Measurements from ENCODE around the gene RAD51D.

The RAD51D gene

DNA sequence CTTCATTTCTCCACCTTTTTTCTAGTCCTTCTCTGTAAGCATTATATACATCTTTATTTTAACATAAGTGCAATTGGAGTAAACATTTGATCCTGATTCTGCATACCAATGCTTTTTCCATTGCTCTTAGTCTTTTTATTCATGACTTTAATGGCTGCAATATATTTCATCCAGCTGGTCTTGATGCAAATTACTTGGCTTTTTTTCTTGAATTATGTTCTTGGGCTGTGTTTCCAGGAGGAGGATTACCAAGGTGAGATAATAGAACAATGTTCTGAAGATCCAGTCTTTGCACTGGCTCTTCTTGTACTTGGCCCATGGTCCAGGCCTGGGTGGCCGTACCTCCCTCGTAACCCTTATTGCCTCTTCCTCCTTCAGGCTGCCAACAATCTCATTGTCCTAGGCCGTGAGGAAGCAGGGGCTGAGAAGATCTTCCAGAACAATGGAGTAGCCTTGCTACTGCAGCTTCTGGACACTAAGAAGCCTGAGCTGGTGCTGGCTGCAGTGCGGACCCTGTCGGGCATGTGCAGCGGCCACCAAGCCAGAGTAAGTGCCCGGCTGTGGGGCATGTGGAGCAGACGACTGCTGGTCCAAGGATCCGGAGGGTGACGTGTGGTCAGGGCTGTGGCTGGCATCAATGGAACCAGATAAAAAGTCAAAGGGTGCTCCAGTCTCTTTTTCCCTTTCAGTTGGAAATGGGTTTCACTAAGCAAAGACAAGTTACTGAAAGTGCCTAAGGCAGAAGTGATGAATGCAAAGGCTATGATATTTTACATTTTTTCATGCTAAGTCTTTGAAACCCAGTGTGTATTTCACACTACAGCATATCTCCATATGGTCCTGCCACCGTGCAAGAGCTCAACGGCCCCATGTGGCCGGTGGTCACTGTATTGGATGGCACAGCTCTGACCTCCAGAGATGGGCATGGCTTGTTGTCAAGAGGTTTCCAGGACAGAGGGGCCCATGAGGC lies 34.8 kb upstream of the RAD51D start:
- no peak for TF ChIP-seq EGR1 (IDR thresholded peaks at IDR 0.05)
- TF ChIP-seq ZBTB7A (IDR thresholded peaks at IDR 0.05; ENCODE audit: low read depth) = no peak
- TF ChIP-seq RAD21 (IDR thresholded peaks at IDR 0.05; ENCODE audit: low read depth) = no peak
- TF ChIP-seq, protein P1, sequence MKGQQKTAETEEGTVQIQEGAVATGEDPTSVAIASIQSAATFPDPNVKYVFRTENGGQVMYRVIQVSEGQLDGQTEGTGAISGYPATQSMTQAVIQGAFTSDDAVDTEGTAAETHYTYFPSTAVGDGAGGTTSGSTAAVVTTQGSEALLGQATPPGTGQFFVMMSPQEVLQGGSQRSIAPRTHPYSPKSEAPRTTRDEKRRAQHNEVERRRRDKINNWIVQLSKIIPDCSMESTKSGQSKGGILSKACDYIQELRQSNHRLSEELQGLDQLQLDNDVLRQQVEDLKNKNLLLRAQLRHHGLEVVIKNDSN (IDR thresholded peaks at IDR 0.05) = no peak
- TF ChIP-seq, protein P2, sequence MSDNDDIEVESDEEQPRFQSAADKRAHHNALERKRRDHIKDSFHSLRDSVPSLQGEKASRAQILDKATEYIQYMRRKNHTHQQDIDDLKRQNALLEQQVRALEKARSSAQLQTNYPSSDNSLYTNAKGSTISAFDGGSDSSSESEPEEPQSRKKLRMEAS (IDR thresholded peaks at IDR 0.05) = no peak
- TF ChIP-seq NFIC (IDR thresholded peaks at IDR 0.05) = no peak
- no peak for TF ChIP-seq CREB1 (IDR thresholded peaks at IDR 0.05; ENCODE audit: low read depth)
- no peak for TF ChIP-seq TAF1 (IDR thresholded peaks at IDR 0.05; ENCODE audit: low read depth)
- TF ChIP-seq CEBPB (IDR thresholded peaks at IDR 0.05) = no peak
- TF ChIP-seq YY1 (IDR thresholded peaks at IDR 0.05; ENCODE audit: low read depth) = no peak
- no peak for TF ChIP-seq TCF12 (IDR thresholded peaks at IDR 0.05; ENCODE audit: low read depth)

DNA sequence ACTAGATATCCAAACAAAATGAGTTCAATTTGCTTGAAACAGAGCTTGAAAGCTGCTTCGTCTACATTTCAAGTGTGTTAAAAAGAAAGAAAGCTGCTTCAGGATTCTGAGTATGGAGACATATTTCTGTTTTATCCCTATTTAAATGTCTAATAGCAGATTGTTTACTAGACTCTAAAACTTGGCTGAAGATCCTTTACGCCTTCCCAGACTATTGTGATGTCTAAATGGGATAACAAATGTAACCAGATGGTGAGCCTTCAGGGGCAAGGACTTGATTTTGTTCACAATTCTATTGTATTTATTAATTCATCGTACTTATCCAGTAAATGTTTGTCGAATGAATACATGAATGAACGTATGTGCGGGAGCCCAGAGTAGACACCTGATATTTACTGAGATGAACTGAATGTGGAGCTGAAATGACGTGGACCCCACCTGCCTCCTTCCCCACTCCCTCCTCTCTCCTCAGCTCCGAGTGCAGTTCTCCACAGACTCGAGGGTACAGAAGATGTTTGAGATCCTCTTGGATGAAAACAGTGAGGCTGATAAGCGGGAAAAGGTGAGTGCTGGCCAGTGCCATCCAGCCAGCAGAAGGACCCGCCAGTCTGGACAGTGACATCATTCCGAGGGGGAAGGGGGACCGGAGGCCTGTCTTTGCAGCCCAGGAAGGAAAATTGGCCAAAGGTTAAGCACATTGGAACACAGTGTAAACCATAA lies 32.9 kb upstream of the RAD51D start:
- TF ChIP-seq, protein P3, sequence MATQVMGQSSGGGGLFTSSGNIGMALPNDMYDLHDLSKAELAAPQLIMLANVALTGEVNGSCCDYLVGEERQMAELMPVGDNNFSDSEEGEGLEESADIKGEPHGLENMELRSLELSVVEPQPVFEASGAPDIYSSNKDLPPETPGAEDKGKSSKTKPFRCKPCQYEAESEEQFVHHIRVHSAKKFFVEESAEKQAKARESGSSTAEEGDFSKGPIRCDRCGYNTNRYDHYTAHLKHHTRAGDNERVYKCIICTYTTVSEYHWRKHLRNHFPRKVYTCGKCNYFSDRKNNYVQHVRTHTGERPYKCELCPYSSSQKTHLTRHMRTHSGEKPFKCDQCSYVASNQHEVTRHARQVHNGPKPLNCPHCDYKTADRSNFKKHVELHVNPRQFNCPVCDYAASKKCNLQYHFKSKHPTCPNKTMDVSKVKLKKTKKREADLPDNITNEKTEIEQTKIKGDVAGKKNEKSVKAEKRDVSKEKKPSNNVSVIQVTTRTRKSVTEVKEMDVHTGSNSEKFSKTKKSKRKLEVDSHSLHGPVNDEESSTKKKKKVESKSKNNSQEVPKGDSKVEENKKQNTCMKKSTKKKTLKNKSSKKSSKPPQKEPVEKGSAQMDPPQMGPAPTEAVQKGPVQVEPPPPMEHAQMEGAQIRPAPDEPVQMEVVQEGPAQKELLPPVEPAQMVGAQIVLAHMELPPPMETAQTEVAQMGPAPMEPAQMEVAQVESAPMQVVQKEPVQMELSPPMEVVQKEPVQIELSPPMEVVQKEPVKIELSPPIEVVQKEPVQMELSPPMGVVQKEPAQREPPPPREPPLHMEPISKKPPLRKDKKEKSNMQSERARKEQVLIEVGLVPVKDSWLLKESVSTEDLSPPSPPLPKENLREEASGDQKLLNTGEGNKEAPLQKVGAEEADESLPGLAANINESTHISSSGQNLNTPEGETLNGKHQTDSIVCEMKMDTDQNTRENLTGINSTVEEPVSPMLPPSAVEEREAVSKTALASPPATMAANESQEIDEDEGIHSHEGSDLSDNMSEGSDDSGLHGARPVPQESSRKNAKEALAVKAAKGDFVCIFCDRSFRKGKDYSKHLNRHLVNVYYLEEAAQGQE (IDR thresholded peaks at IDR 0.05; ENCODE audit: low read depth) = no peak
- no peak for TF ChIP-seq YY1 (IDR thresholded peaks at IDR 0.05; ENCODE audit: low read depth)
- TF ChIP-seq, protein P2 (IDR thresholded peaks at IDR 0.05) = no peak
- no peak for TF ChIP-seq ZBTB7A (IDR thresholded peaks at IDR 0.05; ENCODE audit: low read depth)
- TF ChIP-seq CREB1 (IDR thresholded peaks at IDR 0.05; ENCODE audit: low read depth) = no peak
- TF ChIP-seq NFIC (IDR thresholded peaks at IDR 0.05) = no peak
- no peak for TF ChIP-seq CEBPB (IDR thresholded peaks at IDR 0.05)
- TF ChIP-seq EGR1 (IDR thresholded peaks at IDR 0.05) = no peak
- no peak for TF ChIP-seq EP300 (IDR thresholded peaks at IDR 0.05; ENCODE audit: borderline replicate concordance)
- no peak for TF ChIP-seq FOXM1 (IDR thresholded peaks at IDR 0.05; ENCODE audit: borderline replicate concordance, low read depth)
- TF ChIP-seq TCF12 (IDR thresholded peaks at IDR 0.05; ENCODE audit: low read depth) = no peak
- TF ChIP-seq TEAD4 (IDR thresholded peaks at IDR 0.05) = no peak
- no peak for TF ChIP-seq RAD21 (IDR thresholded peaks at IDR 0.05; ENCODE audit: low read depth)
- TF ChIP-seq TAF1 (IDR thresholded peaks at IDR 0.05; ENCODE audit: low read depth) = no peak
- TF ChIP-seq, protein P1 (IDR thresholded peaks at IDR 0.05) = no peak

DNA sequence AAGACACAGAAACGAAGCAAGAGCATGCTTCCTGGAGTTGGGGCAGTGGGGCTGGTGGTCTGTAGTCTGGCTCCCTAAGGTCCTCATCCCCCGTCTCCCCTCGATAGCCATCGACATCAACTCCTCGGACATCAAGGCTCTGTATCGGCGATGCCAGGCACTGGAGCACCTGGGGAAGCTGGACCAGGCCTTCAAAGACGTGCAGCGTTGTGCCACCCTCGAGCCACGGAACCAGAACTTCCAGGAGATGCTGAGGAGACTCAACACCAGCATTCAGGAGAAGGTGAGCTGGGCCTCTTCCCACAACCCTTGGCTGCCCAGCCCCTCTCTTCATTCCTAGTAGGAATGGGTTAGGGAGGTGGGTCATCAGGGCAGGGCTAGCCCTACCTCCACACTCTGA lies 30.3 kb upstream of the RAD51D start:
- TF ChIP-seq, protein P2 (IDR thresholded peaks at IDR 0.05) = no peak
- TF ChIP-seq TAF1 (IDR thresholded peaks at IDR 0.05; ENCODE audit: low read depth) = no peak
- TF ChIP-seq, protein P3 (IDR thresholded peaks at IDR 0.05; ENCODE audit: low read depth) = no peak
- TF ChIP-seq NFIC (IDR thresholded peaks at IDR 0.05) = no peak
- no peak for TF ChIP-seq ZBTB7A (IDR thresholded peaks at IDR 0.05; ENCODE audit: low read depth)
- no peak for TF ChIP-seq EP300 (IDR thresholded peaks at IDR 0.05; ENCODE audit: borderline replicate concordance)
- TF ChIP-seq CEBPB (IDR thresholded peaks at IDR 0.05) = no peak
- no peak for TF ChIP-seq EGR1 (IDR thresholded peaks at IDR 0.05)
- TF ChIP-seq RAD21 (IDR thresholded peaks at IDR 0.05; ENCODE audit: low read depth) = no peak
- TF ChIP-seq TEAD4 (IDR thresholded peaks at IDR 0.05) = no peak

DNA sequence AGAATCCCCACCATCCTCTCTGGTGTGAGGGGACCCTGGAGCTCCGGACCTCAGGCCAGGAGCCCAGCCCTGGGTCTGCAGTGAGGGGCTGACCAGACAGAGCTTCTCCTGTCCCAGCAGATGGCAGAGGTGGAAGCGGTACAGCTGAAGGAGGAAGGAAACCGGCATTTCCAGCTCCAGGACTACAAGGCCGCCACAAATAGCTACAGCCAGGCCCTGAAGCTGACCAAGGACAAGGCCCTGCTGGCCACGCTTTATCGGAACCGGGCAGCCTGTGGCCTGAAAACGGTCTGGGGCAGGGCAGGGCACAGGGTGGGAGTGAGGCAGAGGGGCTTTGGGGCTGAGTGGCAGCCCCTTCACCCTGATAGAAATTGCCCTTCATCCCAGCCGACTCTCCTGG lies 28.5 kb upstream of the RAD51D start:
- TF ChIP-seq RAD21 (IDR thresholded peaks at IDR 0.05; ENCODE audit: low read depth) = no peak

DNA sequence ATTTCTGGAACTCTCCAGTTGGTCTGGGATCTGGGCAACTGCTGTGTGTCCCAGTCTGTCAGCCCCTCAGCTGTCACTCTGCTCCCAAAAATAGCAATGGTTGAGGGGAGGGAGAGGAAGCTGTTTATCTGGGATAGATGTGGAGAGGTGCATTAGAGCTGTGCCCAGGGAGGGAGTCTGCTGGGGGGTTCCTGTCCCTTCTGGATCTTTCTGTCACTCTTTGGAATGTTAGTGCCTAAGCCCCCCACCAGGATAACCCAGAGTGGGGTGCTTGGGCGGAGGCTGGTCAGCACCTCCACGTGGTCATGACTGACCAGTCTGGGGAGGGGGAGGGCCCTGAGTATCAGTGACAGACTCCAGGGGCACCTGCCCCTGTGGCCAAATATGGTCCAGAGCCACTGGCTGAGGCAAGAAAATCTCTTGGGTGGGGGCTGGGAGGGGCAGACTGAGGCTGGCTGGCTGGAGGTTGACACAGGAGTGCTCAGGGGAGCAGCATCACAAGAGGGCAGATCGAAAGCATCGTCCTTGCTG lies 27.8 kb upstream of the RAD51D start, which contains the start of gene UNC45B:
Gene UNC45B (plus strand): TSS at position 443 of the 531 bp plus-strand sequence. CDS start 447 bp downstream, outside the sequence.
- TF ChIP-seq TEAD4 (IDR thresholded peaks at IDR 0.05) (no peak), YY1 (IDR thresholded peaks at IDR 0.05; ENCODE audit: low read depth) (no peak), EGR1 (IDR thresholded peaks at IDR 0.05) (no peak), TCF12 (IDR thresholded peaks at IDR 0.05; ENCODE audit: low read depth) (no peak), ZBTB7A (IDR thresholded peaks at IDR 0.05; ENCODE audit: low read depth) (no peak)
- TF ChIP-seq, protein P1 (IDR thresholded peaks at IDR 0.05) = no peak

All from Ishikawa (cell line).